Body of pancreas (tissue), 4 donors: ENCODE data around the gene PAPPA2. TPM values are rescaled to one million over a fixed set of nuclear protein-coding genes. Genes with fewer than 3 reads are reported as not detected.
A peak's percentile ranks its signal among the peaks of the same experiment; 100 is the strongest.
"Not testable (repeated sequence)": the region's sequence is repeated elsewhere in the genome, so short reads cannot be mapped to it uniquely, and the experiment has no call there.

ENCODE experiments used
- ATAC-seq: fragments of 150-250 bp; one replicate; pipeline ENCODE4 v1.9.1; 2016
- DNase-seq, 4 donors: peaks; one replicate each; pipeline ENCODE4 v3.0.0-alpha.2; 2019
- H3K27ac ChIP-seq, 4 donors: fragments of 200-600 bp; sonication (generic); 1 replicate in 3 of 4; 2 replicates in 1 of 4; pipeline versions ENCODE4 v1.5.1 to v1.6.1; 2016 to 2019; ENCODE audit warnings: mild to moderate bottlenecking in 1 of 4, mixed read lengths in 1 of 4, moderate library complexity in 1 of 4
- H3K27me3 ChIP-seq, 2 donors: fragments of 200-600 bp; sonication (generic); one replicate each; pipeline ENCODE4 v1.6.0; 2016; ENCODE audit warnings: mild to moderate bottlenecking in 1 of 2
- H3K36me3 ChIP-seq, 2 donors: fragments of 200-600 bp; sonication (generic); replicated peaks in 1 of 2; 2 replicates each; pipeline ENCODE4 v1.5.1; 2016; ENCODE audit warnings: low read depth in 2 of 2; ENCODE audit not compliant: insufficient read depth in 1 of 2
- H3K4me1 ChIP-seq: fragments of 200-600 bp; sonication (generic); one replicate; pipeline ENCODE4 v1.6.0; 2016
- H3K4me3 ChIP-seq, 2 donors: fragments of 200-600 bp; sonication (generic); 1 replicate in 1 of 2; 2 replicates in 1 of 2; pipeline ENCODE4 v1.5.1; 2016 to 2019
- H3K9me3 ChIP-seq, 3 donors: fragments of 200-600 bp; sonication (generic); 1 replicate in 2 of 3; 2 replicates in 1 of 3; pipeline ENCODE4 v1.5.1; 2016
- CTCF ChIP-seq, 7 experiments: fragments of 450-650 bp in 4 of 7; fragments of 200-600 bp in 3 of 7; sonication (generic) in 3 of 7; IDR thresholded peaks; one replicate each; pipeline ENCODE4 v1.5.1; 2016 to 2019; ENCODE audit warnings: antibody characterized with exemption in 7 of 7
- POLR2A ChIP-seq, 3 donors: fragments of 450-650 bp; IDR thresholded peaks; one replicate each; pipeline ENCODE4 v1.6.1; 2016; ENCODE audit warnings: antibody characterized with exemption in 3 of 3, mild to moderate bottlenecking in 2 of 3
- WGBS, 2 donors: methylation state at CpG; one replicate each; pipeline ENCODE4 v1.1.5; 2017; 5-methylcytosine and 5-hydroxymethylcytosine counted together
- intact Hi-C: fragments of 100-400 bp; cut with DNase I; formaldehyde crosslinking; loops from one replicate; pipeline ENCODE4 v1.15.1; 2023
- total RNA-seq, 2 donors: library from RNA; depleted of rRNA; stranded (reverse); fragments of >200 nt; gene quantifications; one replicate each; pipeline ENCODE4 v1.1.0, GENCODE V29; 2016

The PAPPA2 gene
- total RNA-seq, 2 donors from 2014 or later = under 0.01 to 5.4 TPM

GRCh38 chr1:176444286-176444685, 18.7 kb upstream of the PAPPA2 start:
- intact Hi-C loops = no loop called here
- no peaks in the 10 kb centered on the region for H3K4me1 ChIP-seq
- no peaks in the 10 kb centered on the region for H3K9me3 ChIP-seq
- no peak for ATAC-seq
- H3K27me3 ChIP-seq = no peaks in the 10 kb centered on the region
- H3K4me3 ChIP-seq = no peak overlapping the region
- no peak overlapping the region for H3K27ac ChIP-seq
- H3K36me3 ChIP-seq = no peaks in the 10 kb centered on the region
- 52 to 53% methylated on average over 4 of the region's 4 CpGs for WGBS, 2 donors
- TF ChIP-seq CTCF (IDR thresholded peaks at IDR 0.05) (peak in 1 of 7 experiments; percentile 39), POLR2A (IDR thresholded peaks at IDR 0.05) (no peak)
- DNase-seq = peak in 3 of 4 donors; percentile 6 to 34 (median 7)

GRCh38 chr1:176445402-176445801, 17.6 kb upstream of the PAPPA2 start:
- H3K27me3 ChIP-seq = no peaks in the 10 kb centered on the region
- H3K36me3 ChIP-seq = no peaks in the 10 kb centered on the region
- DNase-seq (no peak), ATAC-seq (no peak)
- no peak overlapping the region for H3K4me3 ChIP-seq
- intact Hi-C loops = no loop called here
- no peaks in the 10 kb centered on the region for H3K9me3 ChIP-seq
- WGBS, 2 donors = 39 to 40% methylated on average over 2 of the region's 2 CpGs
- no peak overlapping the region for H3K27ac ChIP-seq
- H3K4me1 ChIP-seq = no peaks in the 10 kb centered on the region
- TF ChIP-seq CTCF (IDR thresholded peaks at IDR 0.05) (no peak), POLR2A (IDR thresholded peaks at IDR 0.05) (no peak)

GRCh38 chr1:176448340-176448739, 14.6 kb upstream of the PAPPA2 start:
- no peak for TF ChIP-seq POLR2A (IDR thresholded peaks at IDR 0.05)
- TF ChIP-seq CTCF (IDR thresholded peaks at IDR 0.05) = no peak
- no peaks in the 10 kb centered on the region for H3K4me1 ChIP-seq
- intact Hi-C loops = no loop called here
- no peaks in the 10 kb centered on the region for H3K36me3 ChIP-seq
- no peak for DNase-seq
- no peak overlapping the region for H3K27ac ChIP-seq
- no peak overlapping the region for H3K4me3 ChIP-seq
- H3K9me3 ChIP-seq = no peaks in the 10 kb centered on the region
- WGBS, 2 donors = 58 to 59% methylated on average over 4 of the region's 4 CpGs
- H3K27me3 ChIP-seq = no peaks in the 10 kb centered on the region
- no peak for ATAC-seq

GRCh38 chr1:176450526-176450925, 12.4 kb upstream of the PAPPA2 start:
- ATAC-seq = no peak
- Histone ChIP-seq H3K36me3 (no peaks in the 10 kb centered on the region), H3K9me3 (no peaks in the 10 kb centered on the region), H3K4me3 (no peak overlapping the region), H3K27me3 (no peaks in the 10 kb centered on the region), H3K27ac (no peak overlapping the region), H3K4me1 (no peaks in the 10 kb centered on the region)
- no peak for DNase-seq
- TF ChIP-seq POLR2A (IDR thresholded peaks at IDR 0.05) (no peak), CTCF (IDR thresholded peaks at IDR 0.05) (no peak)
- WGBS, 2 donors = 64 to 92% methylated on average over 1 of the region's 1 CpG
- intact Hi-C loops = no loop called here

- H3K36me3 ChIP-seq, DNase-seq, ATAC-seq, intact Hi-C loops, H3K9me3 ChIP-seq, H3K4me1 ChIP-seq, H3K27me3 ChIP-seq, H3K4me3 ChIP-seq, H3K27ac ChIP-seq: not testable (repeated sequence)
- 63 to 70% methylated on average over 2 of the region's 2 CpGs for WGBS, 2 donors
Measured at GRCh38 chr1:176451741-176452140, 11.2 kb upstream of the PAPPA2 start.
